NCI-H1048 (cell line): ENCODE data around the gene HLF.

Source experiments
- DNase-seq: peaks from one replicate; lab custom pipeline; 2025; lab: John Stamatoyannopoulos, UW

Gene HLF

DNA sequence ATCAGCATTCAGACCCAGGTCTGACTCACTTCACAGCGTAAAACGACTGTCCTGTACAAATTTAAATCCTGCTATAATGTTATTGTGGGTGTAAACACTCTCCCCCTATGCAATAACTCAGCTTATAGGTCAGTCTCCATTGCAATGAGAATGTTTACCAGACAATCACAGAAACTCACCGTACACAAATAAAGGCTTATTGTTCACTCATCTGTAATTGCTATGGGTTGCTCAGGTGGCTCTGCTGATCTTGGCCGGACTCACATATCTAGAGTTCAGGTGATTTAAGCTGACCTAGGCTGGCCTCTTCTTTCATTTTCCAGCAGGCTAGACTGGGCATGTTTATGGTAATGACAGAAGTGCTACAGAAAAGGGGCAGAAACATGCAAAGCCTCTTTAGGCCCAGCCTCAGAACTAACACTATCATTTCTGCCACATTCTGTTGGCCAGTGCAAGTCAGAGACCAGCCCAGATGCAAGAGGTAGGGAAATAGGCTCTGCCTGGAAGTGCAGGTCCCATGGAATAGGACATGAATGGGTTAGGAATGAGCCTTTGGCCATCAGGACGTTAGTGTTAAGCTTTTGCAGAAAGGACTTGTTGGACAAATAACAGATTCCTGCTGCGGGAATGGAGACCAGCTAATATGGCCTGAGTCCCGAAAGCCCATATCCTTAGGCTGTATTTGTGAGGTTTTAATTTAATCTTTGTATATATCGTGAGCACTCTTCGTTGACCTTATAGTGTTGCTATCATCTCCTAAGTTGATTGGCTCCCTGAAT, 44.0 kb downstream of the HLF start:
- DNase-seq: no peak

DNA sequence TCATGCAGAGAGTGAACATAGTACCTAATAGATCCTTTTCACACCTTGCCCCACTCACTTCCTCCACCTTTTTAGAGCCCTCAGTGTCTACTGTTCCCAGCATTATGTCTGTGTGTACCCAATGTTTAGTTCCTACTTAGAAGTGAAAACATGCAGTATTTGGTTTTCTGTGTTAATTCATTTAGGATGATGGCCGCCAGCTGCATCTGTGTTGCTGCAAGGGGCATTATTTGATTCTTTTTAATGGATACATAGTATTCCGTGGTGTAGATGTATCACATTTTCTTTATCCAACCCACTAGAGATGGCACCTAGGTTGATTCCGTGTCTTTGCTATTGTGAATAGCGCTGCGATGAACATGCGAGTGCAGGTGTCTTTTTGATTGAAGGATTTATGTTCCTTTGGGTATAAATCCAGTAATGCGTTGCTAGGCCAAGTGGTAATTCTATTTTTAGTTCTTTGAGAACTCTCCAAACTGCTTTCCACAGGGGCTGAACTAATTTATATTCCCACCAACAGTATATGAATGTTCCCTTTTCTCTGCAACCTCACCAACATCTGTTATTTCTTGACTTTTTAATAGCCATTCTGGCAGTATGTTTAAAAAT, 47.1 kb downstream of the HLF start:
- DNase-seq: no peak

DNA sequence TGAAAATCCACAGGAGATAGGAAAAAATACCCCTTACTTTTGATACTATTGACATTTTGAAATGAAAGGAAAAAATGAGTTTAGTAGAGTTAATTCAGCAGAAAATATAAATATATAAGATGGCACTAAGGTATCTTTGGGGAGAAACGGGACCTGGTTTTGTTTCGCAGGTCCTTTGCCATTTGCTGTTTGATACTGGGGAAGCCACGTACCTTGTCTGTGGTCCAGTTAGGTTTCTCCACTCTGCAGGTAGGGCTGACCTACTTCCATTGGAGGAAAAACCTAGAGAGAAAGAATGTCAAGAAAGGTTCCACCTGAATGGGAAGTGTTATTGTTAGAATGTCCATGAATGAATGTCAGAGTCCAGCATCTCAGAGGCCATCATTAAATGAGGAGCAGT, 48.1 kb downstream of the HLF start:
- DNase-seq: no peak

DNA sequence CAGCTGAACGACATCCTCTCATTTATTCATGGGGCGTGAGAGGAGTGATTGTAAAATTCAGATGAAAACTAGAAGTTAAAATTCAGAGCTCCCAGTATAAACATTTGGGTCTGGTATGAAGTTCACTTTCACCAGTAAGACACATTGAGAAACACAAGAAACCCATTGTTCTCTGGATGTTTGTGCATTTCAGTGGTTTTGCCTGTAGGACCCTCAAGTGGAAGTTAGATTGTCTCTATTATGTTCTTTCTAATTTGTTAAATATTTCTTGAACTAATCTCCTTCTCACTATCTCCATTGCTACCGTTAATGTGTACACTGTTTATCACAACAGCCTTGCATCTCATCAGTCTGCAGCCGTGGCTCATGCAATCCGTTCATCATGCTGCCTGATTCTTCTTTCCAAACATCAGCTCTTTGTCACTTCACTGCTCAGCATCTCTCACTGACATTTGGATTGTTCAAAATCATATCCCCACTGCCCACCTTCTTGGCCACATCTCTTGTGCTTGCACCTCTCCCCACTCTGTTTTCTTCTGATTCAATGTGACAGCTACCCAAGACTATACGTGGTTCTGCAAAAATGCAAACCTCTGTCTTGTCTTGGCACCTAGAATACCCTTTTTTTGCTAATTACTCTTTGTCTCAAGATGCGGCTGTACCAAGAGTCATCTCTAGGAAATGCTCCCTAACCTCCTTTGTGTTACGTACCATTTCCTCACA, 49.5 kb downstream of the HLF start:
- DNase-seq: no peak

DNA sequence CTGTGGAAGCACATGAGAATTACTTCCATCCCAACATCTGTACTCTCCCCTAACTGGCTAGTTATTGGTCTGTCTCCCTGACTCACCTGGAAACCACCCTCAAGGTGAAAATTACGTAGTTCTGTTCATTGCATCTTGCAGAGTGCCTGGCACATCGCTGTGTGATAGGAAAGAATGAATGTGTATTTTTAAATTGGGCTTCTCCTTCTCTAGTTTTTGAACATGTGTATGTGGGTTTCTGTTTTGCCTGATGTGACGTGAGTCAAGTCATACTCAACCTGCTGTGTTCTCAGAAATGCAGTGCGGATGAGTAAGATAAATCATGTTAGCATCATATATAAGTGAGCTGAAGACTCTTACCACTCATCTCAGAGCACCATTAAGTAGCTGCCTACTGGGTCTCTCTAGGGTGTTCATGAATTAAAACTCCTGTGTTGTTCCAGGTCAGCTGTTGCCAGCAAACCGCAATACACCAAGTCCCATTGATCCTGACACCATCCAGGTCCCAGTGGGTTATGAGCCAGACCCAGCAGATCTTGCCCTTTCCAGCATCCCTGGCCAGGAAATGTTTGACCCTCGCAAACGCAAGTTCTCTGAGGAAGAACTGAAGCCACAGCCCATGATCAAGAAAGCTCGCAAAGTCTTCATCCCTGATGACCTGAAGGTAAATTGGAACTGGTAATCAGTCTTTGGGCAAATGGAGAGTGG, 50.2 kb downstream of the HLF start:
- DNase-seq: no peak

DNA sequence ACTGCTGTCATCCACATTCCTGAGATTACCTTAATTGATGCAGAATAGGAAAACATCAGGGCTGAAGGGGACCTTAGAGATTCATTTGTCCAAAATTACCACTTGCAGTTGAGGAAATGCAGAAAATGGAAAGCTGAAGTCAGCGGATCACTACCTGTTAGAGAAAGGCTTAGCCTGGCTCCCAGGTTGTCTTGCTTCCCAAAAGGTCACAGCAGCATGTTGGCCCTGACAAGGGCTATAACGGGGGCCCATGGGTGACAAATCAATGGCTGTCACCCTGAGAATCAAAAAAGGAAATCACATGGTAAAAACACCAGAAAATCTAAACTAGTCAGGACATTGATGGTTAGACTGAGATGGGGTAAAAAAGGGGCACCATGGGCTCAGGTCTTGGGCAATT, 51.7 kb downstream of the HLF start:
- no peak for DNase-seq

DNA sequence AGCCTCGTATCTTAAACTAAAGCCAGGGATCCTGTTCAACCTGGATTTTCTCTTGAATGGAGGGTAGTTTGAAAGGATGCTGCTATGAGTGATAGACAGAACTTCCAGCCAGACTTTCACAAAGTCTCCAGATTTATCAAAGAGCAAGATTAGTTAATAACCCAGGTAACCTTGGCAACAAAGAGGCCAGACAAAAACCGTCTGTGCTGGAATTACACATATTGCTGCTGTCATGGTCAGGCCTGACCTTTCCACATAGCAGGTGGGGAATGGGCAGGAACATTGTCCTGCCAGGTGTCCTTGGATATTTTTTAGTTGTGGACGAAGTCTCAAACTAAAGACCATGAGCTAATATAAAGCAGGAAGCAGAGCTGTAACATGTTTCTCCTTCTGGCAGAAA, 52.5 kb downstream of the HLF start:
- DNase-seq: no peak

DNA sequence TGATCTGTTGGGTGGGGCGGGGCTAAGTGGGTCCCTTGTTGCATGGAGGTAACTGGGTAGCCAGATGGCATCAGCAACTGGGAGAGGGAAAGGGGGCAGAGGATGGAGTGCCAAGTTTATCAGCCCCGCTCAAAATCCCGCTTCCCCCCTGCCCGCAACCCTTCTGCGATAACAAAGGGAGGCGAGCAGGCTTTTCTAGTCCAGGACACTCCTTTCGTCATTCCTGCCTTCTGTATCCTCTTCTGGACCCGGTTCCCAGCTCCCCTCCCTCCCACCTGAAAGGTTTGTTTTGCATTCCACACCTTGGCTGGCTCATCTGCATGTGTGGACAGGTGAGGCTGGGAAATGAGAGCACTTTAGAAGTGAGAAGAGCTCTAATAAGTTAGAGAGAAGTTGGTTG, 53.3 kb downstream of the HLF start:
- DNase-seq: no peak

DNA sequence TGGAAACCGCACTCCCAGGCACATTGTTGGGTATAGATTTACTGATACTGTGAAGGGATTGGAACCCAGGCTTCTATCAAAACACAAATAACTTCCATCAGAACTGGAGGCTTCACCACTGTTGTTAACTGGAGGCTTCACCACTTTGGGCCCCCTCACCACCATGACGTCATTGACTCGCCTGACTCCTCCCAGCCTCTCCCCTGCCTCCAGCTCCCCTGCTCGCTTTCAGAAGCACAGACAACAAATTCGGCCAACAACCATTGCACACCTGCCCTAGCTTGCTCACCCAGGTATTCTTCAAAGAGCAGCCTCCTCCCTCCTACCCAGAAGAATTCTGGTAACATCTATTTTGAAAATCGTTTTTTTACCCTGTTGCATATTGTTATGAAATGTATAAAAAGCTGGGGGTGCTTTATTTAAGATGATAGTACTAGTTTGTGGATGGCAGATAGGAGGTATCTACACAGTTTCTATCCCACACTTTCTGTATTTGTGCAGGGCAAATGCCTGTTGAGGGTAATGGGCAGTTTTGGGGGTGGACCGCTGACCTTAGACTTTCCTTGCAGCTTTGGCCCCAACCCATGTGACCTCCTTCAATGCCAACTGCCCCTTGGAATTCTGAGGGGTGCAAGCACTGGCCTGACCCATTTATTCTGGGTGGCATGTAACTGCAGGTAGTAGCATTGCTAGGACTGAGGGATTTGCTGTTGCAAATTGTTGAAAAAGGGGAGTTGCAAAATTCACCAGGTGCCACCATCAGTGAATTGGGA, 54.1 kb downstream of the HLF start:
- no peak for DNase-seq

DNA sequence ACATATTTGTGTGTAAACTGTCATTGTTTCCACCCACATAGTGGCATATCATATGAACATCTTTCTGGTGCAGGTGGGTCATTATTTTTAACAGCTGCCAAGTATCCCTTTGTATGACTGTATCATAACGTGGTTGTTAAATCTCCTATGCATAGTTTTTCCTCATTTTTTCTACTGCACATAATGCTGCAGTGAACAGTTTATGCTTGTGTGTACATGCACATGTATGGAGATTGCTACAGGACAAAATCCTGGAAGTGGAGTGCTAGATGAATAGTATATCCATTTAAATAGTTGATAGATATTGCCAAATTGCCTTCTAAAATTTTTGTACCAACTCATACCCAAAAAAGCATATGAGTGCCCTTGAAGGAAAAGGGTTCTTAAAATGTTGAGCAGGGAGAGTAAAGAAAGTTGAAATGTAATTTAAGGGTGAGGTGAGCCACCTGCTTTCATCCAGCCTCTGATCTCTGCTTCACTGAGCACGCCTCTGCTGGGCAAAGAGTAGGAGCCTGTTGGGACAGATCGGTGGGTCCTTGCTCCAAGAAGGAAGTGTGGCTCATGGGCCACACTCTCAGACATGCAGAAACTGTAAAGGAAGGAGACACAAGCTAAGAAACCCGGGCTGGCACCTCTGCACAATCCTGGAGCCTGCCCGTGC, 55.3 kb downstream of the HLF start:
- DNase-seq: no peak

DNA sequence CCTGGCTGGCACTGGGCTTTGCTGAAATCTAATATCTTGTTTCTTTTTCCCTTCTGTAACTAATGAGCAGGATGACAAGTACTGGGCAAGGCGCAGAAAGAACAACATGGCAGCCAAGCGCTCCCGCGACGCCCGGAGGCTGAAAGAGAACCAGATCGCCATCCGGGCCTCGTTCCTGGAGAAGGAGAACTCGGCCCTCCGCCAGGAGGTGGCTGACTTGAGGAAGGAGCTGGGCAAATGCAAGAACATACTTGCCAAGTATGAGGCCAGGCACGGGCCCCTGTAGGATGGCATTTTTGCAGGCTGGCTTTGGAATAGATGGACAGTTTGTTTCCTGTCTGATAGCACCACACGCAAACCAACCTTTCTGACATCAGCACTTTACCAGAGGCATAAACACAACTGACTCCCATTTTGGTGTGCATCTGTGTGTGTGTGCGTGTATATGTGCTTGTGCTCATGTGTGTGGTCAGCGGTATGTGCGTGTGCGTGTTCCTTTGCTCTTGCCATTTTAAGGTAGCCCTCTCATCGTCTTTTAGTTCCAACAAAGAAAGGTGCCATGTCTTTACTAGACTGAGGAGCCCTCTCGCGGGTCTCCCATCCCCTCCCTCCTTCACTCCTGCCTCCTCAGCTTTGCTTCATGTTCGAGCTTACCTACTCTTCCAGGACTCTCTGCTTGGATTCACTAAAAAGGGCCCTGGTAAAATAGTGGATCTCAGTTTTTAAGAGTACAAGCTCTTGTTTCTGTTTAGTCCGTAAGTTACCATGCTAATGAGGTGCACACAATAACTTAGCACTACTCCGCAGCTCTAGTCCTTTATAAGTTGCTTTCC, 56.0 kb downstream of the HLF start:
- no peak for DNase-seq

DNA sequence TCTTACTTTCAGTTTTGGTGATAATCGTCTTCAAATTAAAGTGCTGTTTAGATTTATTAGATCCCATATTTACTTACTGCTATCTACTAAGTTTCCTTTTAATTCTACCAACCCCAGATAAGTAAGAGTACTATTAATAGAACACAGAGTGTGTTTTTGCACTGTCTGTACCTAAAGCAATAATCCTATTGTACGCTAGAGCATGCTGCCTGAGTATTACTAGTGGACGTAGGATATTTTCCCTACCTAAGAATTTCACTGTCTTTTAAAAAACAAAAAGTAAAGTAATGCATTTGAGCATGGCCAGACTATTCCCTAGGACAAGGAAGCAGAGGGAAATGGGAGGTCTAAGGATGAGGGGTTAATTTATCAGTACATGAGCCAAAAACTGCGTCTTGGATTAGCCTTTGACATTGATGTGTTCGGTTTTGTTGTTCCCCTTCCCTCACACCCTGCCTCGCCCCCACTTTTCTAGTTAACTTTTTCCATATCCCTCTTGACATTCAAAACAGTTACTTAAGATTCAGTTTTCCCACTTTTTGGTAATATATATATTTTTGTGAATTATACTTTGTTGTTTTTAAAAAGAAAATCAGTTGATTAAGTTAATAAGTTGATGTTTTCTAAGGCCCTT, 56.8 kb downstream of the HLF start:
- DNase-seq: no peak

DNA sequence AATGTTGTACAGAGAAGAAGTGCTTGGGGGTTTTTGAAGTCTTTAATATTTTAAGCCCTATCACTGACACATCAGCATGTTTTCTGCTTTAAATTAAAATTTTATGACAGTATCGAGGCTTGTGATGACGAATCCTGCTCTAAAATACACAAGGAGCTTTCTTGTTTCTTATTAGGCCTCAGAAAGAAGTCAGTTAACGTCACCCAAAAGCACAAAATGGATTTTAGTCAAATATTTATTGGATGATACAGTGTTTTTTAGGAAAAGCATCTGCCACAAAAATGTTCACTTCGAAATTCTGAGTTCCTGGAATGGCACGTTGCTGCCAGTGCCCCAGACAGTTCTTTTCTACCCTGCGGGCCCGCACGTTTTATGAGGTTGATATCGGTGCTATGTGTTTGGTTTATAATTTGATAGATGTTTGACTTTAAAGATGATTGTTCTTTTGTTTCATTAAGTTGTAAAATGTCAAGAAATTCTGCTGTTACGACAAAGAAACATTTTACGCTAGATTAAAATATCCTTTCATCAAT, 57.8 kb downstream of the HLF start:
- no peak for DNase-seq

DNA sequence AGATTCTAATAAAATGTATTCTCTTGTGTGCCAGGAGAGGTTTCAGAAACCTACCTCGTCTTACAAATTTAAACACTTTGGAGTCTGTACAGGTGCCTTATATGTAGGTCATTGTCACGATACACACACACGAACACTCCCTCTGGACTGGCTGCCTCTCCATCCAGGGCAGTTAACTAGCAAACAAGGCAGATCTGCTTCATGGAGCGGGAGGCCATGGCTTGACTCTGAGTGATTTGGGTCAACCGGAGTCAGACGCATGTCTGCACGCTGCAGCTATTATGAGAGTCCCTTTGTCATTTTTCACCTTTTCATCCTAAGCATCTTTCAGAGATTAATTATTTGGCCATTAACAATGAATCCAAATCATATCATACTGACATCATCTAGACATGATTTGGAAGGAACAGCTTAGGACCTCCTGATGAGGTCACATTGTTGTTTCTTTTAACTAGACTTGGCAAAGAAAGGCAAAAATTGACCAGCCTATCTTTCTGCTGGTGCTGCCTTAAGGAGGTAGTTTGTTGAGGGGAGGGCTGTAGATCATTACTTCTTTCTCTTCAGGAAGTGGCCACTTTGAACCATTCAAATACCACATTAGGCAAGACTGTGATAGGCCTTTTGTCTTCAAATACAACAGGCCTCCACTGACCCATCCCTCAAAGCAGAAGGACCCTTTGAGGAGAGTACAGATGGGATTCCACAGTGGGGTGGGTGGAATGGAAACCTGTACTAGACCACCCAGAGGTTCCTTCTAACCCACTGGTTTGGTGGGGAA, 58.9 kb downstream of the HLF start:
- DNase-seq: no peak

DNA sequence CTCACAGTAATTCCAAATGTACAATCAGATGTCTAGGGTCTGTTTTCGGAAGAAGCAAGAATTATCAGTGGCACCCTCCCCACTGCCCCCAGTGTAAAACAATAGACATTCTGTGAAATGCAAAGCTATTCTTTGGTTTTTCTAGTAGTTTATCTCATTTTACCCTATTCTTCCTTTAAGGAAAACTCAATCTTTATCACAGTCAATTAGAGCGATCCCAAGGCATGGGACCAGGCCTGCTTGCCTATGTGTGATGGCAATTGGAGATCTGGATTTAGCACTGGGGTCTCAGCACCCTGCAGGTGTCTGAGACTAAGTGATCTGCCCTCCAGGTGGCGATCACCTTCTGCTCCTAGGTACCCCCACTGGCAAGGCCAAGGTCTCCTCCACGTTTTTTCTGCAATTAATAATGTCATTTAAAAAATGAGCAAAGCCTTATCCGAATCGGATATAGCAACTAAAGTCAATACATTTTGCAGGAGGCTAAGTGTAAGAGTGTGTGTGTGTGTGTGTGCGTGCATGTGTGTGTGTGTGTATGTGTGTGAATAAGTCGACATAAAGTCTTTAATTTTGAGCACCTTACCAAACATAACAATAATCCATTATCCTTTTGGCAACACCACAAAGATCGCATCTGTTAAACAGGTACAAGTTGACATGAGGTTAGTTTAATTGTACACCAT, 59.7 kb downstream of the HLF start:
- DNase-seq: no peak

DNA sequence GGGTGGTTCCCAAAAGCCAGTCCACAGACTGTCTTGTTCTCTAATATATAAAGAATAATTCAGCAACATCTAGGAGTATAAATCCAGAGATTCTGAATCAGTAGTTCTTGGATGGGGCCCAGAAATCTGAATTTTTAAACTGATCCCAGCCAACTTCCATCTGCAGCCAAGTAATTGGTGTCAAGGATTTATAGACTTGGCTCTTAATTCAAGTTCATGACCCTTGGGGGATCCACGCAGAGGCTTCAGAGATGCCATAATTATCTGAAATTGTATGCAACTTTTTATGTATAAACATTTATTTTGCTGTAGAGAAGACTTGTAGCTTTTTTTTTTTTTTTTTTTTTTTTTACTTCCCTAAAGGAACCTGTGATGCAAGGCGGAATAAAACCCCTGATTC, 60.6 kb downstream of the HLF start:
- no peak for DNase-seq

DNA sequence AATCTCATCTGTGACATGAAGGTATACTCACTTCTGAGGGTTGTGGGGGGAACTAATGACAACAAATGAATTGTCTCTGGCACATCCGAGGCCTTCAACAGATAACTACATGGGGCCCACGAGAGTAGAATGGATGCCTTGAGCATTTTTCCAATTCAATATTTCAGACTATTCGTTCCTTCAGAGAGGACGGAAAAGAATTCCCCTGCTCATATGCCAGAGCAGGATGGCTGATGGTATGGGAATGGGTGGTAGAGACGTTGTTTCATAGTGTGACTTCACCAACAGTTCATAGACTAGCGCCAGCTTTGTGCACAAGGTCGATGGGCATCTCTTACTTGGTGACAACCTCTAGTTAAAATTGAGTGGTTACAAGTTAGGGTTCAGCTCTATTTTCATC, 61.3 kb downstream of the HLF start:
- DNase-seq: no peak
